HG03575 (cell line): ENCODE results near the gene TWNK.
"Not testable (repeated sequence)": the region's sequence is repeated elsewhere in the genome, so short reads cannot be mapped to it uniquely, and the experiment has no call there.

Experiments
- ATAC-seq: cut with Tn5 transposase; IDR thresholded peaks from one replicate; pipeline ENCODE4 v1.9.1; 2021; ENCODE audit not compliant: unreplicated experiment, insufficient number of reproducible peaks, low FRiP score; ENCODE audit errors: extremely low read depth

Gene TWNK

GRCh38 chr10:100972115-100972903 is 15.0 kb upstream of the TWNK start:
- no peak for ATAC-seq

- no peak for ATAC-seq
Measured at GRCh38 chr10:100972904-100973535, 14.3 kb upstream of the TWNK start.

- ATAC-seq, result not testable (repeated sequence)
Measured at GRCh38 chr10:100975397-100975796, 11.9 kb upstream of the TWNK start.

GRCh38 chr10:100976906-100977305 is 10.4 kb upstream of the TWNK start:
- no peak for ATAC-seq

- no peak for ATAC-seq
Measured at GRCh38 chr10:100977436-100977835, 9.9 kb upstream of the TWNK start.

GRCh38 chr10:100978121-100978900 is 9.0 kb upstream of the TWNK start:
- no peak for ATAC-seq

- no peak for ATAC-seq
Measured at GRCh38 chr10:100978901-100979195, 8.5 kb upstream of the TWNK start.

- ATAC-seq, result no peak
Measured at GRCh38 chr10:100979791-100980272, 7.5 kb upstream of the TWNK start.

- no peak for ATAC-seq
Measured at GRCh38 chr10:100980311-100980710, 7.0 kb upstream of the TWNK start.

- ATAC-seq, result no peak
Measured at GRCh38 chr10:100980711-100981110, 6.6 kb upstream of the TWNK start.

GRCh38 chr10:100981178-100981772 is 6.1 kb upstream of the TWNK start:
- ATAC-seq, result no peak

- ATAC-seq, result no peak
Measured at GRCh38 chr10:100982916-100983830, 4.2 kb upstream of the TWNK start.

- ATAC-seq, result no peak
Measured at GRCh38 chr10:100983868-100984671, 3.3 kb upstream of the TWNK start.

- ATAC-seq, result no peak
Measured at GRCh38 chr10:100984672-100985177, 2.6 kb upstream of the TWNK start.

GRCh38 chr10:100985336-100985735 is 2.0 kb upstream of the TWNK start:
- no peak for ATAC-seq

GRCh38 chr10:100986623-100986951 is 756 bp upstream of the TWNK start:
- no peak for ATAC-seq

GRCh38 chr10:100987685-100988049 is 324 bp downstream of the TWNK start:
- ATAC-seq, result no peak

- no peak for ATAC-seq
Measured at GRCh38 chr10:100988166-100988565, 823 bp downstream of the TWNK start.
